HG03571 (cell line): ENCODE results near the gene RALGAPA1.
"Not testable (repeated sequence)": the region's sequence is repeated elsewhere in the genome, so short reads cannot be mapped to it uniquely, and the experiment has no call there.

Experiments used
- ATAC-seq: cut with Tn5 transposase; IDR thresholded peaks from one replicate; pipeline ENCODE4 v1.9.1; 2021; ENCODE audit not compliant: unreplicated experiment

Gene RALGAPA1

GRCh38 chr14:35808638-35809563 is at the start of gene RALGAPA1:
TSS of gene RALGAPA1 (minus strand) at chr14:35809295. CDS start at chr14:35808835, 460 bp downstream.
- peak; percentile 95 for ATAC-seq

- no peak for ATAC-seq
Measured at GRCh38 chr14:35858521-35859209, 49.6 kb upstream of the RALGAPA1 start.

- peak; percentile 97 for ATAC-seq
Measured at GRCh38 chr14:35855876-35856481, 46.9 kb upstream of the RALGAPA1 start.

- ATAC-seq = no peak
Measured at GRCh38 chr14:35854696-35855270, 45.7 kb upstream of the RALGAPA1 start.

GRCh38 chr14:35853225-35853624 is 44.1 kb upstream of the RALGAPA1 start:
- no peak for ATAC-seq

- no peak for ATAC-seq
Measured at GRCh38 chr14:35851823-35852222, 42.7 kb upstream of the RALGAPA1 start.

- no peak for ATAC-seq
Measured at GRCh38 chr14:35849122-35849521, 40.0 kb upstream of the RALGAPA1 start.

- no peak for ATAC-seq
Measured at GRCh38 chr14:35847636-35848035, 38.5 kb upstream of the RALGAPA1 start.

- no peak for ATAC-seq
Measured at GRCh38 chr14:35844494-35844893, 35.4 kb upstream of the RALGAPA1 start.

GRCh38 chr14:35842245-35842644 is 33.1 kb upstream of the RALGAPA1 start:
- not testable (repeated sequence) for ATAC-seq

GRCh38 chr14:35841704-35842103 is 32.6 kb upstream of the RALGAPA1 start:
- not testable (repeated sequence) for ATAC-seq

- ATAC-seq = no peak
Measured at GRCh38 chr14:35835208-35835982, 26.3 kb upstream of the RALGAPA1 start.

GRCh38 chr14:35829449-35829848 is 20.4 kb upstream of the RALGAPA1 start:
- ATAC-seq = no peak

GRCh38 chr14:35827678-35828472 is 18.8 kb upstream of the RALGAPA1 start:
- ATAC-seq = no peak

- no peak for ATAC-seq
Measured at GRCh38 chr14:35826952-35827416, 17.9 kb upstream of the RALGAPA1 start.

GRCh38 chr14:35826218-35826951 is 17.3 kb upstream of the RALGAPA1 start, which contains the start of gene BRMS1L:
TSS of gene BRMS1L (plus strand) at chr14:35826338. CDS start at chr14:35826517, 179 bp downstream.
- peak; percentile 96 for ATAC-seq

- no peak for ATAC-seq
Measured at GRCh38 chr14:35825968-35826217, 16.8 kb upstream of the RALGAPA1 start.

GRCh38 chr14:35824446-35825165 is 15.5 kb upstream of the RALGAPA1 start:
- ATAC-seq = not testable (repeated sequence)
